NT2/D1 (cell line): ENCODE data around the gene CNTN6.

Source experiments
- YY1 ChIP-seq: IDR thresholded peaks from 2 replicates; pipeline ENCODE4 v1.6.1; 2011; ENCODE audit not compliant: insufficient read length, insufficient read depth
- ZNF274 ChIP-seq: IDR thresholded peaks from 2 replicates; pipeline ENCODE4 v1.6.1; 2011; ENCODE audit warnings: mild to moderate bottlenecking, low read depth, low read length

DNA sequence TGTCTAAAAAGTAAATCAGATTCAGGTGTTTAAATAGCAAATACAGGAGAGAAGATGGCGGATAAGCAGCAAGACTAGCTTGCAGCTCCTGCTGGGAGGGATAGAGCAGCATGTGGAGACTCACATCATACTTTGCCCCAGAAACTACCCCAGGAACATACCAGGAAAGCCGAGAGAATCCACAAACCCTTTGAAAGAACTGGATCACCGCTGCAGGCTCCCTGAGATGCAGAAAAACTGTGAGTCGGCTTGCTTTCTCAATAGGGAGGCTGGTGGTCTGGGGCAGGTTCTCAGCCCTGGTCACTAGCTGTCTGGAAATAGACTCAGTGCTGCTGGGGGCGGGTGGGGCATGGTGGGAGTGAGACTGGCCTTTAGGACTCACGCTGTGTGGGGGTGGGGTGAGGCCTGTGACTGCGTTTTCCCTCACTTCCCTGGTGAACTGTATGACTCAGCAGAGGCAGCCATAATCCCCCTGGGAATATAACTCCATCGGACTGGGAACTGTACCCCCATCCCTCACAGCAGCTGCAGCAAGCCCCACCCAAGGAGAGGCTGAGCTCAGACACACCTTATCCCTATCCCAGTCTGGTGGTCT lies 142.8 kb downstream of the CNTN6 start:
- TF ChIP-seq ZNF274 (no peak), YY1 (no peak)
